OCI-LY7 (cell line): ENCODE measurements around the gene PROK2. TPM values are rescaled to one million over a fixed set of nuclear protein-coding genes. Genes with fewer than 3 reads are reported as not detected.

Experiments used
- BruUV-seq: library from RNA; stranded (reverse); fragments of 400-500 nt; replicated peaks from 2 replicates; lab custom pipeline; 2021; lab: Mats Ljungman, UMichigan
- CTCF ChIA-PET: fragments of 300-600 bp; sonication (Branson Sonifier 250); formaldehyde crosslinking; loops from one replicate; lab custom pipeline; 2022; ENCODE audit warnings: antibody characterized with exemption; ENCODE audit not compliant: unreplicated experiment; lab: Charles Lee
- POLR2A ChIA-PET: fragments of 300-600 bp; sonication (Branson Sonifier 250); formaldehyde crosslinking; loops from one replicate; lab custom pipeline; 2022; ENCODE audit warnings: antibody characterized with exemption; lab: Charles Lee
- DNase-seq: peaks from one replicate; pipeline ENCODE4 v3.0.0-alpha.2; 2015; ENCODE audit warnings: low spot score
- H2AFZ ChIP-seq: fragments of 200-600 bp; sonication (generic), shearing (Covaris generic); 2 replicates; pipeline ENCODE4 v1.6.1; 2014; ENCODE audit warnings: mild to moderate bottlenecking, antibody characterized with exemption, low read length, moderate library complexity
- H3K27ac ChIP-seq: fragments of 200-600 bp; sonication (generic); 2 replicates; pipeline ENCODE4 v1.5.1; 2014; ENCODE audit warnings: mixed run types, low read depth, mild to moderate bottlenecking, moderate library complexity, low read length, inconsistent platforms; ENCODE audit not compliant: poor library complexity, severe bottlenecking
- H3K36me3 ChIP-seq: fragments of 200-600 bp; sonication (generic); 2 replicates; pipeline ENCODE4 v1.6.1; 2014; ENCODE audit warnings: mild to moderate bottlenecking, antibody characterized with exemption, low read length, moderate library complexity, mixed read lengths; ENCODE audit not compliant: insufficient read depth
- H3K4me1 ChIP-seq: fragments of 200-600 bp; sonication (generic); 2 replicates; pipeline ENCODE4 v1.5.1; 2014; ENCODE audit warnings: mild to moderate bottlenecking, low read length; ENCODE audit not compliant: insufficient read depth, poor library complexity, severe bottlenecking
- H3K4me2 ChIP-seq: fragments of 200-600 bp; sonication (generic); 2 replicates; pipeline ENCODE4 v1.6.1; 2014; ENCODE audit warnings: mild to moderate bottlenecking, low read length
- H3K4me3 ChIP-seq: fragments of 200-600 bp; sonication (generic); 2 replicates; pipeline ENCODE4 v1.5.1; 2014; ENCODE audit warnings: mild to moderate bottlenecking, low read depth, low read length; ENCODE audit not compliant: poor library complexity, severe bottlenecking
- H3K79me2 ChIP-seq: fragments of 200-600 bp; sonication (generic); 2 replicates; pipeline ENCODE4 v1.6.1; 2016; ENCODE audit warnings: low read depth, mild to moderate bottlenecking, low read length, moderate library complexity, mixed read lengths; ENCODE audit not compliant: insufficient read depth
- H3K9me2 ChIP-seq: fragments of 200-600 bp; sonication (generic); 2 replicates; pipeline ENCODE4 v1.6.1; 2016; ENCODE audit warnings: mild to moderate bottlenecking, low read length, mixed read lengths; ENCODE audit not compliant: insufficient read depth
- H3K9me3 ChIP-seq: fragments of 200-600 bp; sonication (generic); 2 replicates; pipeline ENCODE4 v1.6.1; 2014; ENCODE audit warnings: mild to moderate bottlenecking, mixed run types, low read length, mixed read lengths
- H4K20me1 ChIP-seq: fragments of 200-600 bp; sonication (generic); 2 replicates; pipeline ENCODE4 v1.6.1; 2014; ENCODE audit warnings: mild to moderate bottlenecking, antibody characterized with exemption, low read length, moderate library complexity, mixed read lengths; ENCODE audit not compliant: insufficient read depth
- EZH2phosphoT487 ChIP-seq: fragments of 200-600 bp; sonication (generic); IDR thresholded peaks from 2 replicates; pipeline ENCODE4 v1.6.1; 2018; ENCODE audit warnings: low read depth, borderline replicate concordance, mild to moderate bottlenecking, mixed run types, antibody characterized with exemption, low read length, moderate library complexity, mixed read lengths
- intact Hi-C: fragments of 100-400 bp; cut with micrococcal nuclease; formaldehyde crosslinking; loops from one replicate; pipeline ENCODE4 v1.10.0; 2022; ENCODE audit not compliant: unreplicated experiment
- total RNA-seq, 2 experiments: library from RNA; depleted of rRNA in 1 of 2; stranded (reverse); fragments of >200 nt in 1 of 2; shearing (Covaris generic) in 1 of 2; gene quantifications; 2 replicates each; pipeline ENCODE4 v1.2.3, GENCODE V29; 2014 to 2022
- TF ChIP-seq, protein P1 (sequence below): fragments of 200-600 bp; sonication (generic); conservative IDR thresholded peaks from 2 replicates; pipeline ENCODE4 v1.5.1; 2014; ENCODE audit warnings: mild to moderate bottlenecking, antibody characterized with exemption, low read length, moderate library complexity, mixed read lengths

Gene PROK2
- total RNA-seq, 2 experiments from 2014 or later: not detected

- Histone ChIP-seq H2AFZ (no peak overlapping the region), H3K9me3 (no peaks in the 10 kb centered on the region), H3K27ac (no peak overlapping the region), H3K4me1 (no peaks in the 10 kb centered on the region), H3K79me2 (no peaks in the 10 kb centered on the region), H3K4me2 (no peak overlapping the region), H4K20me1 (no peaks in the 10 kb centered on the region), H3K36me3 (no peaks in the 10 kb centered on the region), H3K9me2 (no peaks in the 10 kb centered on the region), H3K4me3 (no peak overlapping the region)
- CTCF ChIA-PET: no interaction called here
- POLR2A ChIA-PET: no interaction called here
- TF ChIP-seq EZH2phosphoT487: no peak
- no TSS peak for BruUV-seq
- DNase-seq: no peak
- intact Hi-C loops: no loop called here
These were observed 28.1 kb upstream of the PROK2 start for GRCh38 chr3:71813073-71813472.

- Histone ChIP-seq H2AFZ (no peak overlapping the region), H3K4me3 (no peak overlapping the region), H4K20me1 (no peaks in the 10 kb centered on the region), H3K79me2 (no peaks in the 10 kb centered on the region), H3K4me1 (no peaks in the 10 kb centered on the region), H3K4me2 (no peak overlapping the region), H3K27ac (no peak overlapping the region), H3K9me2 (no peaks in the 10 kb centered on the region), H3K36me3 (no peaks in the 10 kb centered on the region), H3K9me3 (no peaks in the 10 kb centered on the region)
- TF ChIP-seq, protein P1, sequence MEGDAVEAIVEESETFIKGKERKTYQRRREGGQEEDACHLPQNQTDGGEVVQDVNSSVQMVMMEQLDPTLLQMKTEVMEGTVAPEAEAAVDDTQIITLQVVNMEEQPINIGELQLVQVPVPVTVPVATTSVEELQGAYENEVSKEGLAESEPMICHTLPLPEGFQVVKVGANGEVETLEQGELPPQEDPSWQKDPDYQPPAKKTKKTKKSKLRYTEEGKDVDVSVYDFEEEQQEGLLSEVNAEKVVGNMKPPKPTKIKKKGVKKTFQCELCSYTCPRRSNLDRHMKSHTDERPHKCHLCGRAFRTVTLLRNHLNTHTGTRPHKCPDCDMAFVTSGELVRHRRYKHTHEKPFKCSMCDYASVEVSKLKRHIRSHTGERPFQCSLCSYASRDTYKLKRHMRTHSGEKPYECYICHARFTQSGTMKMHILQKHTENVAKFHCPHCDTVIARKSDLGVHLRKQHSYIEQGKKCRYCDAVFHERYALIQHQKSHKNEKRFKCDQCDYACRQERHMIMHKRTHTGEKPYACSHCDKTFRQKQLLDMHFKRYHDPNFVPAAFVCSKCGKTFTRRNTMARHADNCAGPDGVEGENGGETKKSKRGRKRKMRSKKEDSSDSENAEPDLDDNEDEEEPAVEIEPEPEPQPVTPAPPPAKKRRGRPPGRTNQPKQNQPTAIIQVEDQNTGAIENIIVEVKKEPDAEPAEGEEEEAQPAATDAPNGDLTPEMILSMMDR: no peak
- TF ChIP-seq EZH2phosphoT487: no peak
- CTCF ChIA-PET: no interaction called here
- DNase-seq: no peak
- no TSS peak for BruUV-seq
- intact Hi-C loops: no loop called here
- POLR2A ChIA-PET: no interaction called here
These were observed 25.1 kb upstream of the PROK2 start for GRCh38 chr3:71810056-71810455.

DNA sequence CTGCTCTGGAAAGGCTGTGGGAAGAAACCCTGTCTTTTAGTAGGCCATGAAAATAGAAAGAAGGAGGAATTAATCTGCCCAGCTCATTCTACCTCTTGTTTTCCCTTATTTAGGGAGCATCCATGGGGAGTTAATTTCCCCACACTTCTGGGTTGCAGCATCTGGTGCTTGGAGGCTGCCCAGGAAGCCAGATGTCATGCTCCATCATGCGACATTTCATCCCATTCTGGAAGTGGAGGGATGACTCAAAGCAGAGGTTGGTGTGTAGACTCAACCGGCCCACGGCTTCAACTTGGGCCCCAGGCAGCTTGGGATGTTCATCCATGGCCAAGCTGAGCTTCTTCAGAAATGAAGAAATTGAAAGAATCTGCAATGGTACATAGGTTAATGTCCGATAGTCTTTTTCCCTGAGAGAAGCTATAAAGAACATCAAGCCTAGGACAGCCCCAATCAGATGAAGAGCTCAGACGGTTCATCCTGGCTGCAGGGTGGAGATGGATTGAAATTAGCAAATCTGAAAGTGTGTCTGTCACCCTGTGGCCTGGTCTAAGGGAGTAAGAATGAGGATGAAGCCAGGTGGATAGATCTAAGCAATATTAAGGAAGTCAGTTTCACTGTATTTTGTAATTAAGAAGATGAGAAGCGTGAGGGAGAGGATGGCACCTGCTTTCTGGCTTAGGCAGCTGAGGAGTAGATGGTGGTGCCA, 24.5 kb upstream of the PROK2 start:
- Histone ChIP-seq H3K79me2 (no peaks in the 10 kb centered on the region), H3K27ac (no peak overlapping the region), H3K4me2 (no peak overlapping the region), H4K20me1 (no peaks in the 10 kb centered on the region), H3K36me3 (no peaks in the 10 kb centered on the region), H2AFZ (no peak overlapping the region), H3K9me2 (no peaks in the 10 kb centered on the region), H3K9me3 (no peaks in the 10 kb centered on the region), H3K4me3 (no peak overlapping the region), H3K4me1 (no peaks in the 10 kb centered on the region)
- no TSS peak for BruUV-seq
- TF ChIP-seq, protein P1: no peak
- TF ChIP-seq EZH2phosphoT487: no peak
- CTCF ChIA-PET: no interaction called here
- intact Hi-C loops: no loop called here
- DNase-seq: no peak
- POLR2A ChIA-PET: interaction anchor here (1.2 kb wide), 1 partner anchor 22 kb away, joined by 3 read pairs; no protein-coding TSS in a partner anchor
